ENCODE data around the gene FLNC. TPM values are rescaled to one million over a fixed set of nuclear protein-coding genes. Genes with fewer than 3 reads are reported as not detected.

FLNC gene
- total and polyA plus RNA-seq, 9 of the 15 experiments (the other 6 are each of a cell fraction or from before 2014, with no cell fraction given): 0.90 to 155 (median 28.8) TPM

DNA sequence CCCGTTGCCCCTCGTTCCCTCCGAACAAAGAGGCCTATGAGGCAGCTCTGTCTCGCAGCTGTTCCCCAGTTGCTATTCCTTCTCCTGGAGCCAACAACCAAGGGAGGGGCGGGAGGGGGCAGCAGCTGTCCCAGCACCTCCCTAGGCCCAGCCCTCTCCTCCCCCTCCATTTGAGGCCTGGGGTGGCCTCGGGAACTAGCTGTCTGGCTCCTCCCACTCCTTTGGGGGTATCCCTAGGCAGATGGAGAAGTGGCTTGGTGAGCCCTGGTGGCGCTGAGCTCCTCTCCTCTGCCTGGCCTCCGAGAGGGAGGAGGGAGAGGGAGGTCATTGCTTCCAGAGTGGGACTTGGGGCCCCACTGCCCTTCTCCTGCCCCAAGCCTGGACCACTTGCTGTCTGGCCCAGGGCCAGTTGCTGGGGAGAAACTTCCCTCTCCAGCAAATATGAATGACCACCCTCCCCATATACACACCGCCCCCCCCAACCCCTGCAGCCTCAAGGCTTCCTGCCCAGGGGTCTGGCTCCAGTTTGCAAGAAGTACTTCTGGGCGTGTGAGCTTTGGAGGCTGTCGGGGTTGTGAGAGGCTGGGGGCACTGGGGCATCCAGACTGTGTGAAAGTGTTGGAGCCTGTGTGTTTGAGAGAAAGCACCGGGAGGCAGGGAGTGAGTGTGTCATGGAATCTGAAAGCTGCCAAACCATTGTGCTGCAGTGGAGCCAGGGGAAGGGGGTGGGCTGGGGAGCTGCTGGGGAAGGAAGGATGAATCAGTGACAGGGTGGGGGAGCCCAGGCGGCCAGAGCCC, 3.1 kb downstream of the FLNC start (continued):
- TF ChIP-seq MNT (conservative IDR thresholded peaks at IDR 0.05) (no peak), TFE3 (CRISPR knock-in tag; IDR thresholded peaks at IDR 0.05) (no peak), ASH1L (IDR thresholded peaks at IDR 0.05; ENCODE audit: borderline replicate concordance, low read depth, partially characterized antibody) (no peak), MAFG (tag; conservative IDR thresholded peaks at IDR 0.05) (no peak), PATZ1 (CRISPR knock-in tag; IDR thresholded peaks at IDR 0.05; ENCODE audit: borderline replicate concordance) (no peak), TCFL5 (CRISPR knock-in tag; conservative IDR thresholded peaks at IDR 0.05) (no peak), ID3 (CRISPR knock-in tag; IDR thresholded peaks at IDR 0.05) (no peak), ID3 (tag; IDR thresholded peaks at IDR 0.05) (no peak), ZFP36 (IDR thresholded peaks at IDR 0.05; ENCODE audit: low read depth, low read length, partially characterized antibody) (no peak), IRF1 (CRISPR knock-in tag; IDR thresholded peaks at IDR 0.05; ENCODE audit: borderline replicate concordance) (no peak), RCOR1 (IDR thresholded peaks at IDR 0.05; ENCODE audit: borderline replicate concordance in 1 of 2, low read depth in 2 of 2, low read length in 2 of 2) (peak in 1 of 2 experiments; percentile 57; a peak in 2 of 4 replicates), GATA2 (CRISPR knock-in tag; IDR thresholded peaks at IDR 0.05) (no peak), BDP1 (IDR thresholded peaks at IDR 0.05; ENCODE audit: insufficient read depth, insufficient read length) (no peak)
- TF ChIP-seq, protein P1, sequence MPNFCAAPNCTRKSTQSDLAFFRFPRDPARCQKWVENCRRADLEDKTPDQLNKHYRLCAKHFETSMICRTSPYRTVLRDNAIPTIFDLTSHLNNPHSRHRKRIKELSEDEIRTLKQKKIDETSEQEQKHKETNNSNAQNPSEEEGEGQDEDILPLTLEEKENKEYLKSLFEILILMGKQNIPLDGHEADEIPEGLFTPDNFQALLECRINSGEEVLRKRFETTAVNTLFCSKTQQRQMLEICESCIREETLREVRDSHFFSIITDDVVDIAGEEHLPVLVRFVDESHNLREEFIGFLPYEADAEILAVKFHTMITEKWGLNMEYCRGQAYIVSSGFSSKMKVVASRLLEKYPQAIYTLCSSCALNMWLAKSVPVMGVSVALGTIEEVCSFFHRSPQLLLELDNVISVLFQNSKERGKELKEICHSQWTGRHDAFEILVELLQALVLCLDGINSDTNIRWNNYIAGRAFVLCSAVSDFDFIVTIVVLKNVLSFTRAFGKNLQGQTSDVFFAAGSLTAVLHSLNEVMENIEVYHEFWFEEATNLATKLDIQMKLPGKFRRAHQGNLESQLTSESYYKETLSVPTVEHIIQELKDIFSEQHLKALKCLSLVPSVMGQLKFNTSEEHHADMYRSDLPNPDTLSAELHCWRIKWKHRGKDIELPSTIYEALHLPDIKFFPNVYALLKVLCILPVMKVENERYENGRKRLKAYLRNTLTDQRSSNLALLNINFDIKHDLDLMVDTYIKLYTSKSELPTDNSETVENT (CRISPR knock-in tag; IDR thresholded peaks at IDR 0.05): no peak
- TF ChIP-seq, protein P2, sequence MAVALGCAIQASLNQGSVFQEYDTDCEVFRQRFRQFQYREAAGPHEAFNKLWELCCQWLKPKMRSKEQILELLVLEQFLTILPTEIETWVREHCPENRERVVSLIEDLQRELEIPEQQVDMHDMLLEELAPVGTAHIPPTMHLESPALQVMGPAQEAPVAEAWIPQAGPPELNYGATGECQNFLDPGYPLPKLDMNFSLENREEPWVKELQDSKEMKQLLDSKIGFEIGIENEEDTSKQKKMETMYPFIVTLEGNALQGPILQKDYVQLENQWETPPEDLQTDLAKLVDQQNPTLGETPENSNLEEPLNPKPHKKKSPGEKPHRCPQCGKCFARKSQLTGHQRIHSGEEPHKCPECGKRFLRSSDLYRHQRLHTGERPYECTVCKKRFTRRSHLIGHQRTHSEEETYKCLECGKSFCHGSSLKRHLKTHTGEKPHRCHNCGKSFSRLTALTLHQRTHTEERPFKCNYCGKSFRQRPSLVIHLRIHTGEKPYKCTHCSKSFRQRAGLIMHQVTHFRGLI (CRISPR knock-in tag; IDR thresholded peaks at IDR 0.05): no peak
